Brain microvascular endothelial cell (primary cell): ENCODE data around the gene RAB3C.
"Not testable (repeated sequence)": the region's sequence is repeated elsewhere in the genome, so short reads cannot be mapped to it uniquely, and the experiment has no call there.

Experiments
- DNase-seq: peaks from one replicate; pipeline ENCODE4 v3.0.0-alpha.2; 2020
- H3K27ac ChIP-seq: fragments of 250-450 bp; sonication (Bioruptor Pico); 2 replicates; pipeline ENCODE4 v1.5.1; 2020; ENCODE audit warnings: mild to moderate bottlenecking, moderate library complexity
- H3K27me3 ChIP-seq: fragments of 250-450 bp; sonication (Bioruptor Pico); replicated peaks from 2 replicates; pipeline ENCODE4 v1.5.1; 2020; ENCODE audit warnings: mild to moderate bottlenecking
- H3K36me3 ChIP-seq: fragments of 250-450 bp; sonication (Bioruptor Pico); replicated peaks from 2 replicates; pipeline ENCODE4 v1.5.1; 2020; ENCODE audit warnings: mild to moderate bottlenecking
- H3K4me3 ChIP-seq: 2 replicates; pipeline ENCODE4 v1.5.1; 2011; ENCODE audit warnings: low read depth, mild to moderate bottlenecking, control low read depth, low read length, moderate library complexity
- CTCF ChIP-seq: IDR thresholded peaks from 2 replicates; pipeline ENCODE4 v1.5.1; 2011; ENCODE audit warnings: low read depth, mild to moderate bottlenecking, moderate library complexity, low read length, control low read depth, inconsistent platforms; ENCODE audit errors: missing control alignments
- in situ Hi-C: cut with HindIII; loops from 2 replicates; pipeline ENCODE4 v1.10.0; 2017; ENCODE audit warnings: low sequenced_read_pairs, low pct_ligation_motif_present

RAB3C gene

GRCh38 chr5:58708456-58708855 lies 125.6 kb downstream of the RAB3C start:
- DNase-seq, result no peak
- Histone ChIP-seq H3K27me3 (no peaks in the 10 kb centered on the region), H3K4me3 (no peak overlapping the region), H3K36me3 (no peaks in the 10 kb centered on the region), H3K27ac (no peak overlapping the region)
- in situ Hi-C loops, result no loop called here
- TF ChIP-seq CTCF, result no peak

- H3K27me3 ChIP-seq, H3K27ac ChIP-seq, in situ Hi-C loops, H3K4me3 ChIP-seq, DNase-seq, H3K36me3 ChIP-seq: not testable (repeated sequence)
Observed at GRCh38 chr5:58710425-58710824, 127.5 kb downstream of the RAB3C start.

GRCh38 chr5:58710871-58711270 lies 128.0 kb downstream of the RAB3C start:
- Histone ChIP-seq H3K27ac (no peak overlapping the region), H3K36me3 (no peaks in the 10 kb centered on the region), H3K4me3 (no peak overlapping the region), H3K27me3 (no peaks in the 10 kb centered on the region)
- in situ Hi-C loops, result no loop called here
- TF ChIP-seq CTCF, result no peak
- DNase-seq, result no peak

GRCh38 chr5:58711965-58712364 lies 129.1 kb downstream of the RAB3C start:
- no peak for TF ChIP-seq CTCF
- no peaks in the 10 kb centered on the region for H3K36me3 ChIP-seq
- no peaks in the 10 kb centered on the region for H3K27me3 ChIP-seq
- DNase-seq, result no peak
- H3K4me3 ChIP-seq, result no peak overlapping the region
- in situ Hi-C loops, result no loop called here
- H3K27ac ChIP-seq, result no peak overlapping the region

- Histone ChIP-seq H3K27ac (no peak overlapping the region), H3K36me3 (no peaks in the 10 kb centered on the region), H3K27me3 (no peaks in the 10 kb centered on the region), H3K4me3 (no peak overlapping the region)
- TF ChIP-seq CTCF, result no peak
- DNase-seq, result no peak
- in situ Hi-C loops, result no loop called here
Observed at GRCh38 chr5:58714046-58714445, 131.2 kb downstream of the RAB3C start.

GRCh38 chr5:58715997-58716656 lies 133.3 kb downstream of the RAB3C start:
- Histone ChIP-seq H3K27me3 (no peaks in the 10 kb centered on the region), H3K36me3 (no peaks in the 10 kb centered on the region), H3K4me3 (no peak overlapping the region), H3K27ac (no peak overlapping the region)
- DNase-seq, result no peak
- TF ChIP-seq CTCF, result no peak
- in situ Hi-C loops, result no loop called here
